Measurements from ENCODE around the gene S100A7. TPM values are rescaled to one million over a fixed set of nuclear protein-coding genes. Genes with fewer than 3 reads are reported as not detected.

S100A7 gene
- total RNA-seq, 5 donors from 2014 or later (not counting 1 experiment from before 2014, with no cell fraction given): not detected

GRCh38 chr1:153478692-153479618 lies 18.5 kb upstream of the S100A7 start:
- H3K4me1 ChIP-seq (ENCODE audit: control insufficient read depth in 1 of 2, extremely low read depth in 1 of 2, insufficient read depth in 2 of 2, low read length in 2 of 2): no peaks in the 10 kb centered on the region
- H3K9me3 ChIP-seq: no peaks in the 10 kb centered on the region
- H3K9me3 Mint-ChIP-seq: peaks cover 0 to 3% (median 0%) of the 10 kb centered on the region in 3 donors
- H3K4me3 Mint-ChIP-seq: no peak overlapping the region
- ATAC-seq (replicated peaks in 1 of 4) (no peak), DNase-seq (no peak)
- no peak overlapping the region for H3K27ac Mint-ChIP-seq
- H3K36me3 ChIP-seq (ENCODE audit: control insufficient read depth in 2 of 2, extremely low read depth in 1 of 2, insufficient read depth in 1 of 2, low read length in 1 of 2): no peaks in the 10 kb centered on the region
- no peaks in the 10 kb centered on the region for H3K36me3 Mint-ChIP-seq
- 50% methylated on average over 1 of the region's 4 CpGs for WGBS (ENCODE audit: insufficient coverage)
- H3K27ac ChIP-seq (ENCODE audit: low read length): no peak overlapping the region
- H3K27me3 Mint-ChIP-seq: peaks cover 28 to 43% of the 10 kb centered on the region in 2 donors
- CTCF ChIA-PET: interaction anchor here in 1 of 2 donors (0.5 to 0.6 kb wide), 2 partner anchors 45 to 84 kb away, joined by 3 to 4 read pairs; no protein-coding TSS in a partner anchor
- peaks cover 0 to 14% of the 10 kb centered on the region in 2 experiments for H3K27me3 ChIP-seq (replicated peaks in 1 of 2; ENCODE audit: control insufficient read depth in 2 of 2, extremely low read depth in 1 of 2, insufficient read depth in 2 of 2, low read length in 1 of 2)
- H3K4me1 Mint-ChIP-seq: no peaks in the 10 kb centered on the region
- POLR2A ChIA-PET: no interaction called here
- no peak overlapping the region for H3K4me3 ChIP-seq (ENCODE audit: control insufficient read depth in 1 of 2, extremely low read depth in 1 of 2, low read length in 1 of 2)

- WGBS (ENCODE audit: insufficient coverage): 49% methylated on average over 3 of the region's 8 CpGs
- no peaks in the 10 kb centered on the region for H3K4me1 Mint-ChIP-seq
Measured at GRCh38 chr1:153478047-153478691, 17.7 kb upstream of the S100A7 start.

GRCh38 chr1:153476491-153477093 lies 16.1 kb upstream of the S100A7 start:
- Mint-ChIP-seq H3K4me1 (no peaks in the 10 kb centered on the region), H3K36me3 (peaks cover 7% of the 10 kb centered on the region), H3K27me3 (peaks cover 14 to 26% of the 10 kb centered on the region in 2 donors), H3K9me3 (peaks cover 11 to 20% (median 14%) of the 10 kb centered on the region in 3 donors), H3K4me3 (no peak overlapping the region), H3K27ac (no peak overlapping the region)
- ATAC-seq (replicated peaks in 1 of 4) (no peak), DNase-seq (no peak)
- H3K27ac ChIP-seq (ENCODE audit: low read length): no peak overlapping the region
- peaks cover 0 to 14% of the 10 kb centered on the region in 2 experiments for H3K27me3 ChIP-seq (replicated peaks in 1 of 2; ENCODE audit: control insufficient read depth in 2 of 2, extremely low read depth in 1 of 2, insufficient read depth in 2 of 2, low read length in 1 of 2)
- H3K9me3 ChIP-seq: no peaks in the 10 kb centered on the region
- WGBS (ENCODE audit: insufficient coverage): 89% methylated on average over 2 of the region's 4 CpGs
- no peaks in the 10 kb centered on the region for H3K4me1 ChIP-seq (ENCODE audit: control insufficient read depth in 1 of 2, extremely low read depth in 1 of 2, insufficient read depth in 2 of 2, low read length in 2 of 2)
- no peaks in the 10 kb centered on the region for H3K36me3 ChIP-seq (ENCODE audit: control insufficient read depth in 2 of 2, extremely low read depth in 1 of 2, insufficient read depth in 1 of 2, low read length in 1 of 2)
- ChIA-PET CTCF (no interaction called here), POLR2A (no interaction called here)
- H3K4me3 ChIP-seq (ENCODE audit: control insufficient read depth in 1 of 2, extremely low read depth in 1 of 2, low read length in 1 of 2): no peak overlapping the region

More at GRCh38 chr1:153478047-153478691, 17.7 kb upstream of the S100A7 start:
- peaks cover 0 to 4% (median under 1%) of the 10 kb centered on the region in 3 donors for H3K9me3 Mint-ChIP-seq
- Histone ChIP-seq H3K27me3 (replicated peaks in 1 of 2; ENCODE audit: control insufficient read depth in 2 of 2, extremely low read depth in 1 of 2, insufficient read depth in 2 of 2, low read length in 1 of 2) (peaks cover 0 to 15% of the 10 kb centered on the region in 2 experiments), H3K4me1 (ENCODE audit: control insufficient read depth in 1 of 2, extremely low read depth in 1 of 2, insufficient read depth in 2 of 2, low read length in 2 of 2) (no peaks in the 10 kb centered on the region), H3K9me3 (no peaks in the 10 kb centered on the region), H3K36me3 (ENCODE audit: control insufficient read depth in 2 of 2, extremely low read depth in 1 of 2, insufficient read depth in 1 of 2, low read length in 1 of 2) (no peaks in the 10 kb centered on the region), H3K27ac (ENCODE audit: low read length) (no peak overlapping the region), H3K4me3 (ENCODE audit: control insufficient read depth in 1 of 2, extremely low read depth in 1 of 2, low read length in 1 of 2) (no peak overlapping the region)
- CTCF ChIA-PET: interaction anchor here in 1 of 2 donors (0.6 to 0.8 kb wide), 2 partner anchors 17 to 46 kb away, joined by 3 to 4 read pairs; no protein-coding TSS in a partner anchor
- POLR2A ChIA-PET: no interaction called here
- DNase-seq: no peak
- peaks cover 23 to 35% of the 10 kb centered on the region in 2 donors for H3K27me3 Mint-ChIP-seq
- H3K4me3 Mint-ChIP-seq: no peak overlapping the region
- no peak for ATAC-seq (replicated peaks in 1 of 4)
- peak overlapping the region in 1 of 2 donors; percentile 29 for H3K27ac Mint-ChIP-seq
- H3K36me3 Mint-ChIP-seq: peaks cover 4% of the 10 kb centered on the region

- Mint-ChIP-seq H3K36me3 (peaks cover 7% of the 10 kb centered on the region), H3K4me1 (no peaks in the 10 kb centered on the region), H3K9me3 (peaks cover 16 to 27% (median 20%) of the 10 kb centered on the region in 3 donors), H3K4me3 (no peak overlapping the region), H3K27ac (no peak overlapping the region), H3K27me3 (peaks cover 13 to 22% of the 10 kb centered on the region in 2 donors)
- Histone ChIP-seq H3K27me3 (replicated peaks in 1 of 2; ENCODE audit: control insufficient read depth in 2 of 2, extremely low read depth in 1 of 2, insufficient read depth in 2 of 2, low read length in 1 of 2) (peaks cover 0 to 13% of the 10 kb centered on the region in 2 experiments), H3K4me1 (ENCODE audit: control insufficient read depth in 1 of 2, extremely low read depth in 1 of 2, insufficient read depth in 2 of 2, low read length in 2 of 2) (no peaks in the 10 kb centered on the region), H3K9me3 (no peaks in the 10 kb centered on the region), H3K4me3 (ENCODE audit: control insufficient read depth in 1 of 2, extremely low read depth in 1 of 2, low read length in 1 of 2) (no peak overlapping the region), H3K27ac (ENCODE audit: low read length) (no peak overlapping the region), H3K36me3 (ENCODE audit: control insufficient read depth in 2 of 2, extremely low read depth in 1 of 2, insufficient read depth in 1 of 2, low read length in 1 of 2) (no peaks in the 10 kb centered on the region)
- CTCF ChIA-PET: no interaction called here
- ATAC-seq (replicated peaks in 1 of 4) (no peak), DNase-seq (no peak)
- POLR2A ChIA-PET: no interaction called here
- 78% methylated on average over 1 of the region's 2 CpGs for WGBS (ENCODE audit: insufficient coverage)
Measured at GRCh38 chr1:153475282-153475681, 14.8 kb upstream of the S100A7 start.

GRCh38 chr1:153474347-153474746 lies 13.9 kb upstream of the S100A7 start:
- no peaks in the 10 kb centered on the region for H3K9me3 ChIP-seq
- Mint-ChIP-seq H3K36me3 (peaks cover 7% of the 10 kb centered on the region), H3K27ac (no peak overlapping the region), H3K9me3 (peaks cover 16 to 27% (median 20%) of the 10 kb centered on the region in 3 donors), H3K4me3 (no peak overlapping the region), H3K27me3 (peaks cover 12 to 21% of the 10 kb centered on the region in 2 donors), H3K4me1 (no peaks in the 10 kb centered on the region)
- WGBS (ENCODE audit: insufficient coverage): 80% methylated on average over 1 of the region's 3 CpGs
- H3K27me3 ChIP-seq (replicated peaks in 1 of 2; ENCODE audit: control insufficient read depth in 2 of 2, extremely low read depth in 1 of 2, insufficient read depth in 2 of 2, low read length in 1 of 2): peaks cover 0 to 14% of the 10 kb centered on the region in 2 experiments
- H3K4me1 ChIP-seq (ENCODE audit: control insufficient read depth in 1 of 2, extremely low read depth in 1 of 2, insufficient read depth in 2 of 2, low read length in 2 of 2): no peaks in the 10 kb centered on the region
- no peaks in the 10 kb centered on the region for H3K36me3 ChIP-seq (ENCODE audit: control insufficient read depth in 2 of 2, extremely low read depth in 1 of 2, insufficient read depth in 1 of 2, low read length in 1 of 2)
- no peak for ATAC-seq (replicated peaks in 1 of 4)
- ChIA-PET POLR2A (no interaction called here), CTCF (no interaction called here)
- no peak overlapping the region for H3K27ac ChIP-seq (ENCODE audit: low read length)
- DNase-seq: no peak
- H3K4me3 ChIP-seq (ENCODE audit: control insufficient read depth in 1 of 2, extremely low read depth in 1 of 2, low read length in 1 of 2): no peak overlapping the region

GRCh38 chr1:153470707-153471106 lies 10.3 kb upstream of the S100A7 start:
- Histone ChIP-seq H3K27me3 (replicated peaks in 1 of 2; ENCODE audit: control insufficient read depth in 2 of 2, extremely low read depth in 1 of 2, insufficient read depth in 2 of 2, low read length in 1 of 2) (peaks cover 0 to 19% of the 10 kb centered on the region in 2 experiments), H3K4me1 (ENCODE audit: control insufficient read depth in 1 of 2, extremely low read depth in 1 of 2, insufficient read depth in 2 of 2, low read length in 2 of 2) (peaks cover 0 to 3% of the 10 kb centered on the region in 2 experiments), H3K36me3 (ENCODE audit: control insufficient read depth in 2 of 2, extremely low read depth in 1 of 2, insufficient read depth in 1 of 2, low read length in 1 of 2) (no peaks in the 10 kb centered on the region), H3K4me3 (ENCODE audit: control insufficient read depth in 1 of 2, extremely low read depth in 1 of 2, low read length in 1 of 2) (no peak overlapping the region), H3K9me3 (no peaks in the 10 kb centered on the region), H3K27ac (ENCODE audit: low read length) (no peak overlapping the region)
- ChIA-PET POLR2A (no interaction called here), CTCF (no interaction called here)
- H3K27ac Mint-ChIP-seq: no peak overlapping the region
- H3K36me3 Mint-ChIP-seq: peaks cover 7% of the 10 kb centered on the region
- DNase-seq (no peak), ATAC-seq (replicated peaks in 1 of 4) (no peak)
- peaks cover 16 to 27% (median 20%) of the 10 kb centered on the region in 3 donors for H3K9me3 Mint-ChIP-seq
- no peak overlapping the region for H3K4me3 Mint-ChIP-seq
- H3K4me1 Mint-ChIP-seq: peaks cover 0 to 3% (median 2%) of the 10 kb centered on the region in 3 donors
- H3K27me3 Mint-ChIP-seq: peaks cover 21 to 27% of the 10 kb centered on the region in 2 donors

Measured in T-cell (primary cell).